DMS53 (cell line): ENCODE data around the gene DGCR8.
"Not testable (repeated sequence)": the region's sequence is repeated elsewhere in the genome, so short reads cannot be mapped to it uniquely, and the experiment has no call there.

ENCODE experiments used
- DNase-seq: peaks from one replicate; lab custom pipeline; 2025; lab: John Stamatoyannopoulos, UW

DGCR8 gene

DNA sequence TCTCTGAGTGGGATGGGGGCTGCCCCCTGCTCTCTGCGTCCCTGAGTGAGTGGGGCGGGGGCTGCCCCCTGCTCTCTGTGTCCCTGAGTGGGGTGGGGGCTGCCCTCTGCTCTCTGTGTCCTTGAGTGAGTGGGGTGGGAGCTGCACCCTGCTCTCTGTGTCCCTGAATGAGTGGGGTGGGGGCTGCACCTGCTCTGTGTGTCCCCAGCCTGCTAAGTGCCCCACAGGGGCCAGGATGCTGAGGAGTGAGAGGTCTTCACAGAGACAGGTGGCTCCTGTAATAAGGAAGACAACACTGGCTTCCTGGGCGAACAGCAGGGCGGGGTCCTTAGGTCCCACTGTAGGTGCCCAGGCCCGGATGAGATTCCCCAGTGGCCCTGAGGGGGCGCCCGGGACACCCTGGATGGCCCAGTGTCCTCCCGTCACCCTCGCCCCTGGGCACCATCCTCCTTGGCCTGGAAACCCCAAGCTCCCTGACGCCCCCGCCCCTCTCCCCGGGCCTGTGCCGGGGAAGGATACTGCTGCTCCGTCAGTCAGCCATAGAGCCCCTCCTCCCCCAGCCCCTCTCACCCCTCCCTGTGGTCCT is 74.7 kb downstream of the DGCR8 start:
- DNase-seq = peak; percentile 49

DNA sequence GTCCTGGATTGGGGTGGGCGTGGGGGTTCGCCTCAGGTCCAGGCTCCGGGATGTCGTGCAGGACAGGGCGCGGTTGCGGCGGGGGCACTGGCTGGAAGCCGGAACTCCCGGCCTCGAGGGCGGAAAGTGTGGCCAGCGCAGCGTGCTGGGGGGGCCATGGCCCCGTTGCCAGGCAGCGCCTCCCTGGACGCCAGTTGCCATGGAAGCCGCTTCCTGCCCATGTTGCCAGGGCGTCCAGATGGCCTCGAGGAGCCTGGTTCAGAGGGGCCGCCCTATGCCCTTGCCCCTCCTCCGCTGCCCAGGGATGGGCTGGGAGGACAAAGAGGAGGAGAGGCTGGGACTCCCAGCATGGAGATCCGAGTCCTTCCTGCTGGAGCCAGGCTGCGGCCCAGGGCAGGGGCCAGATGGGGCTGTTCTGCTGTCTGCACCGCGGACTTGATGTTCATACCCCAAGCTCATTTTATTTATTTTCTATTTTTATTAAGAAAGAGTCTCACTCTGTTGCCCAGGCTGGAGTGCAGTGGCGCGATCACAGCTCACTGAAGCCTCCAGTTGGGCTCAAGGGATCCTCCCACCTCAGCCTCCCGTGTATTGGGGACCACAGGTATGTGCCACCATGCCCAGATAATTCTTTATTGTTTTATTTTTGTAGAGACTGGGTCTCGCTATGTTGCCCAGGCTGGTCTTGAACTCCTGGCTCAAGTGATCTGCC is 75.4 kb downstream of the DGCR8 start:
- DNase-seq = peak; percentile 91

DNA sequence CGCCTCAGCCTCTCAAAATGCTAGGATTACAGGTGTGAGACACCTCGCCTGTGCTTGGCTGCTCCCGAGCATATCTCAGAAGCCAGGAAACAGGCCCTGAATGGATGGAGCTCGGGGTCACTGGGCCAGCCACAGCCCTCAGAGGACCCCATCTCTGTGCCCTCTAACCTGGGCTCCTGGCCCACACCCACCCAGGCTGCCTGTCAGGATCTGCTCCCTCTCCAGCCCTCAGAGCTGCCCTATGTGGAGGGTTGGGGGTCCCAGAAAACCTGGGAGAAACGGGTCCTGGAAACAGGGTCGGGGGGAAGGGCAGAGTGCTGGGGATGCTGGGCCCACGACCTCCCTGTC is 76.0 kb downstream of the DGCR8 start:
- DNase-seq = no peak

DNA sequence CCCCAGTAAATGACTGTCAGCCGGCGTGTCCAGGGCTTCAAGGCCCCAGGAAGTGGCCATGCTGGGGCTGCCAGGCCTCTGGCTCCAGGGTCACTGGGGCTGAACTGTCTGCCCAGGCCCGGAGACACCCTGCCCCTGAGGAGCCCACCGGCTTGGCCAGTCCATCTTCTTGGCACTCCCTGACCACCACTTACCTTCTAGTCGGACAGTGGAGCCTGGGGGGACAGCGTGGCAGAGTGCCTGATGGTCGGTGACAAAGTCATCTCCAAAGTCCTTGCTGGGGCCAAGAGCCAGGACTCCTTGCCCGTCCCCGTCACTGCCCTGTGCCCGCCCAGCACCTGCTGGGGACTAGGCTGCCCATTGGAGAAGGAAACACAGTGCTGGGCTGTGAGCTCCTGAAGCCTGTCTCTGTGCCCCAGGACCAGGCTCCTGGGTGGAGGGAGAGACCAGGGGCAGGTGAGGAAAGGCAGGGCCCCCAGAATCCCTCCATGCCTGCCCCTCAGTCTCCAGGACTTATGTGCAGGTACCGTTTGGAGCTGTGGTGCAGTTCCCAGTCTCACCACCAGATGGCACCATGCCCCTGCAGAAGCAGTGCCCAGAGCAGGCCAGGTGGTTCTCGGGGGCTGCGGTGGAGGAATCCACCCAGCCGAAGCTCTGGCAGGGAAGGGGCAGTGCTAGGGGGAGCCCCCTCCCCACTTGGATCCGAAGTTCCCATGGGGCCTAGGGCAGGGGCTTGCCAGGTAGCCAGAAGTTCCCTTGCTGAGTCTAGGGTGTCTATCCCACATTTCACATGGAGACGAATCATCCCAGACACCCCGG is 76.8 kb downstream of the DGCR8 start:
- peak; percentile 49 for DNase-seq

DNA sequence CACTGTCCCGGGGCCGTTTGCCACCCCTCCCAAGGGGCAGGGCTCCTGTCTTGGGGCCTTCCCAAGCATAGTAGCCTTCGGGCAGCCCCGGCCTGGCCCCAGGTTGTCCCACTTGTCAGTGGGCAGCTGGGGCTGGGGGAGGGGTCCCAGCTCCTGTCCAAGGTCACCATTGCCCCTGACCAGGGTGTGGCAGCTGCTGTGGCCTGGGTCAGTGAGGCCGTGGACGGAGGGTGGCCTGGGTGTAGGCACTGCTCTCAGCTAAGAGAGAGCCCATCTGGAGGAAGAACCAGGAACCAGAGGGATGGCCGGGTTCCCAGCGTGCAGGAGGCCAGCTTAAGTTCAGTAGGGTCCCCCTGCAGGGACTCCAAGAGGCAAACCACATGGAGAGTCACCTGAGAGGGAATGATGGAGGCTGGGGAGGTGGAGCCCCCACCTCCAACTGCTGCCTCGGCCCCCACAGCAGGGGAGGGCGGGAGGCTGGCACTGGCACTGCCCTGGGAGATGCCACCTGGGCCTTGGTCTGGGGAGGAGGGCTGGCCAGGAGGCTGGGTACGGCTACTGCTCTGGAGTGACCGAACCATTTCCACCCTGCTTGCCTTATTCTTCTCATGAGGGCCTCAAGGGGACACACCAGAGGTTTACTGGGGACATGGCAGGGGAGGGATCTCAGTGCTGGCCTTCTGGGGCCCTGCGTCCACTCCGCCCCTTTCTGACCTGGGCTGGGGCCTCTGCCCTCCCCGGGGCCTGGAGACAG is 77.6 kb downstream of the DGCR8 start:
- no peak for DNase-seq

DNA sequence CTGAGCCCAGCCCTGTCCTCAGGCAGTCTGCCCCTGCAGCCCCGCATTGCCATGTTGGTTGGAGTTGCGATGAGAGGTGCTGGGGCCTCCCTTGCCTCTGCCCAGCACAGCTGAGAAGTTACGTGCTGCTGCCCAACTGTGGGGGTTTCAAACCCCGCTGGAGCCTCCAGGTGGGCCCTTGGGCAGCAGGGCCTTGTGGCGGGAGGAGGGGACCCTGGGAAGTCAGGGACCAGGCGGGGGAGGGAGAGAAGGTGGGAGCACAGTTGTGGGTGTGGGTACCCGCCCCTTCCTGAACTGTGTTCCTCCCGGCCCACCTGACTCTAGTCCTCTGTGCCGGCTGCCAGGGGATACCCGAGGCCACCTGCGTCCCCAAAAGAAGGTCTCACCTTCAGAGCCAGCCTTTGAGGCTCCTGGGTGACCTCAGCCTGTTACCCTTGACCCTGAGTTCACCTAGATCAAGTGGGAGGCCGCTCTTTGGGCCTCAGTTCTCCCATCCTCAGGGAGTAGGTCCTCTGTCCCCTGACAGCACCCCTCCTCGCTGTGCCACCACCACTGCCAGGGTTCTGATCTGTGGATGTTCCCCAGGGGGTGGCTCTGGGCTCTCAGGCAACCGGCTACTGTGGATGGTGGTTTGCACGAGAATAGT is 78.5 kb downstream of the DGCR8 start:
- DNase-seq = no peak

DNA sequence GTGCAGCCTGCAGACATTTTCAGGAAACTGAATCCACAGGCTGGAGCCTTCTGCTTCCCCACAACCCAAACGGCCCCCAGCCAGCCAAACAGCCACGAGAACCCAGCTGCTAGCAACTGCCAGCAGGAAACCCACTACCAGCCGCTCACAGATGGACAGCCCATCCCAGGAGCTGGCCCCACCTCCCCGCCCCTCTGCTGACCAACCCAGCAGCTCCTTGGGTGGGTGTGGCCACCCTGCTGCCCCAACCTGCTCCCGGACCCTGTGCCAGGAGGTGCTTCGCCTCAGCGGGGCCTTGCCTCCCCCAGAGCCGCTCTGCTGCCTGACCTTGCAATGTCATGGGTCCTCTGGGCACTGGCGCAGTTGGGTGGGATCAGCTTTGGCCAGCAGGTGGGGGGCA is 79.0 kb downstream of the DGCR8 start:
- no peak for DNase-seq

DNA sequence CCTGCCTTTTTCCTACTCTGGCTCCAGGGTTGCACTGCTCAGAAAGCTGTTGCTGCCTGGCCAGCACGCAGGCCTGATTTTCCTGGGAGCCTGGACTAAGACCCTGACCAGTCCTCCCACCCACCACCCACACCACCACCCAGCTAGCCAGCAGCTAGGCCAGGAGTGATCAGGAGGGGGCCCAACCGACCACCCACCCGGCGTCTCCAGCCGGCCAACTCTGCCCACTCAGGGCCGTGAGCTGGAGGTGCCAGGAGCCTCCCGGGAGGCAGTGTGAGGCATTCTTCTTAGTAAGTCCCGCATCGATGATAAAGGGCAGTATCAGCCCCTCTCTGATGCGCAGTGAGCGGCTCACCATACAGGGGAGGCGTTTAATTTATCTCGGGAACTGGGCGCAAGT is 79.5 kb downstream of the DGCR8 start:
- not testable (repeated sequence) for DNase-seq

DNA sequence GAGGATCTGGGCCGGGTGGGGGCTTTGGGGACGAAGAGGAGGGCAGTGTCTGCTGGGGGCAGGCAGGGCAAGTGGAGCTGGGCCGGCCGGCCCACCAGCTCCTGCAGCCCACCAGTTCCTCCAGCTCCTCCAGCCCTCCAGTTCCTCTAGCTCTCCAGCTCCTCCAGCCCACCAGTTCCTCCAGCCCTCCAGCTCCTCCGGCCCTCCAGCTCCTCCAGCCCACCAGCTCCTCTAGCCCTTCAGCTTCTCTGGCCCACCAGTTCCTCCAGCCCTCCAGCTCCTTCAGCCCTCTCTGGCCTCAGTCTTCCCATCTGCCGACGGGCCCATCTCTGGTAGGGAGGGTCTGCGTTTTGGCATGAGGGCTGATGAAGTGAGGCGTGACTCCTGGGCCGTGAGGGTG is 80.0 kb downstream of the DGCR8 start:
- DNase-seq = no peak
